H1 (cell line): ENCODE data around the gene AFF4. TPM values are rescaled to one million over a fixed set of nuclear protein-coding genes. Genes with fewer than 3 reads are reported as not detected.

Experiments used
- CTCF ChIA-PET: fragments of 300-600 bp; sonication (Branson Sonifier 250); formaldehyde crosslinking; loops from one replicate; lab custom pipeline; 2021; ENCODE audit not compliant: partially characterized antibody; lab: Charles Lee
- POLR2A ChIA-PET: fragments of 300-600 bp; sonication (Branson Sonifier 250); formaldehyde crosslinking; loops from one replicate; lab custom pipeline; 2021; ENCODE audit warnings: inconsistent platforms; ENCODE audit not compliant: partially characterized antibody; lab: Charles Lee
- DNase-seq, 2 experiments: peaks; one replicate each; pipeline versions ENCODE4 v3.0.0 to v3.0.0-alpha.2; 2010 to 2022; ENCODE audit warnings: low spot score in 2 of 2, low read depth in 1 of 2, mixed read lengths in 1 of 2
- FAIRE-seq: peaks from 2 replicates; lab custom pipeline; 2011; peaks lifted over from hg19 to GRCh38; lab: Jason Lieb, UNC
- H2AFZ ChIP-seq: 2 replicates; pipeline ENCODE4 v1.8.1; 2012; ENCODE audit warnings: low read length, inconsistent platforms
- H2AK5ac ChIP-seq: 2 replicates; pipeline ENCODE4 v1.6.1; 2013; ENCODE audit warnings: low read depth, low read length
- H2BK120ac ChIP-seq: replicated peaks from 2 replicates; pipeline ENCODE3; 2013; ENCODE audit warnings: low read depth, low read length, inconsistent platforms
- H2BK12ac ChIP-seq: 2 replicates; pipeline ENCODE4 v1.6.1; 2013; ENCODE audit warnings: low read depth, low read length
- H2BK15ac ChIP-seq: 2 replicates; pipeline ENCODE4 v1.6.1; 2013; ENCODE audit warnings: low read length
- H2BK20ac ChIP-seq: 2 replicates; pipeline ENCODE4 v1.6.1; 2013; ENCODE audit warnings: low read length
- H2BK5ac ChIP-seq: 2 replicates; pipeline ENCODE4 v1.6.1; 2013; ENCODE audit warnings: low read depth, low read length
- H3K14ac ChIP-seq: 2 replicates; pipeline ENCODE4 v1.6.1; 2013; ENCODE audit warnings: inconsistent platforms; ENCODE audit not compliant: insufficient read length
- H3K18ac ChIP-seq: 2 replicates; pipeline ENCODE4 v1.6.1; 2013; ENCODE audit warnings: low read length; ENCODE audit errors: extremely low read depth
- H3K23ac ChIP-seq: 2 replicates; pipeline ENCODE4 v1.6.1; 2013; ENCODE audit warnings: inconsistent platforms; ENCODE audit not compliant: insufficient read length
- H3K23me2 ChIP-seq: 2 replicates; pipeline ENCODE4 v1.6.1; 2013; ENCODE audit warnings: low read depth, low read length
- H3K27ac ChIP-seq: 2 replicates; pipeline ENCODE4 v1.6.1; 2011; ENCODE audit warnings: low read depth, low read length, inconsistent platforms
- H3K27me3 ChIP-seq, 4 experiments: replicated peaks in 1 of 4; 1 replicate in 1 of 4; 2 replicates in 3 of 4; pipeline versions ENCODE4 v1.6.1 to v1.8.1; 2011 to 2013; ENCODE audit warnings: low read length in 3 of 4, mild to moderate bottlenecking in 3 of 4, inconsistent platforms in 2 of 4, mixed read lengths in 2 of 4, moderate library complexity in 1 of 4; ENCODE audit not compliant: control insufficient read depth in 3 of 4, insufficient read depth in 3 of 4; ENCODE audit errors: extremely low read depth in 1 of 4
- H3K36me3 ChIP-seq, 4 experiments: 2 replicates each; pipeline versions ENCODE4 v1.6.1 to v1.8.1; 2011 to 2013; ENCODE audit warnings: mild to moderate bottlenecking in 4 of 4, low read length in 3 of 4, moderate library complexity in 2 of 4, control low read depth in 1 of 4, inconsistent platforms in 1 of 4; ENCODE audit not compliant: insufficient read depth in 4 of 4, control insufficient read depth in 2 of 4
- H3K4ac ChIP-seq: replicated peaks from 2 replicates; pipeline ENCODE3; 2013; ENCODE audit warnings: low read length, low read depth, mixed read lengths, inconsistent platforms; ENCODE audit not compliant: insufficient read length
- H3K4me1 ChIP-seq, 4 experiments: replicated peaks in 1 of 4; 1 replicate in 1 of 4; 2 replicates in 3 of 4; pipeline versions ENCODE4 v1.6.1 to v1.8.1; 2011 to 2013; ENCODE audit warnings: low read length in 3 of 4, inconsistent platforms in 2 of 4, mixed read lengths in 1 of 4; ENCODE audit not compliant: insufficient read depth in 4 of 4, control insufficient read depth in 3 of 4
- H3K4me2 ChIP-seq, 2 experiments: 2 replicates each; pipeline versions ENCODE4 v1.6.1 to v1.8.1; 2011 to 2013; ENCODE audit warnings: low read depth in 2 of 2, low read length in 2 of 2, control low read depth in 1 of 2, inconsistent platforms in 1 of 2, mild to moderate bottlenecking in 1 of 2; ENCODE audit not compliant: insufficient read depth in 1 of 2
- H3K4me3 ChIP-seq, 4 experiments: fragments of 200-600, 300-600 bp in 1 of 4; sonication (generic), shearing (Covaris generic), sonication (Bioruptor Twin) in 1 of 4; 2 replicates each; pipeline versions ENCODE4 v1.5.1 to v1.8.1; 2011 to 2016; ENCODE audit warnings: low read length in 4 of 4, low read depth in 3 of 4, control low read depth in 2 of 4, inconsistent platforms in 2 of 4, mild to moderate bottlenecking in 2 of 4, mixed read lengths in 1 of 4, moderate library complexity in 1 of 4; ENCODE audit not compliant: insufficient read depth in 2 of 4; ENCODE audit errors: extremely low read depth in 1 of 4
- H3K56ac ChIP-seq: replicated peaks from 2 replicates; pipeline ENCODE3; 2013; ENCODE audit warnings: low read depth, mild to moderate bottlenecking, mixed read lengths, low read length, inconsistent platforms; ENCODE audit not compliant: insufficient read length
- H3K79me1 ChIP-seq: 2 replicates; pipeline ENCODE4 v1.6.1; 2013; ENCODE audit warnings: low read depth, low read length, control low read depth
- H3K79me2 ChIP-seq, 2 experiments: 2 replicates each; pipeline versions ENCODE4 v1.6.1 to v1.8.1; 2012 to 2013; ENCODE audit warnings: low read length in 2 of 2, mild to moderate bottlenecking in 2 of 2, inconsistent platforms in 1 of 2; ENCODE audit not compliant: insufficient read depth in 2 of 2, control insufficient read depth in 1 of 2
- H3K9ac ChIP-seq, 4 experiments: replicated peaks in 1 of 4; 1 replicate in 1 of 4; 2 replicates in 3 of 4; pipeline versions ENCODE4 v1.6.1 to v1.8.1; 2011 to 2013; ENCODE audit warnings: low read depth in 3 of 4, low read length in 3 of 4, control low read depth in 2 of 4, mild to moderate bottlenecking in 2 of 4, moderate library complexity in 2 of 4, inconsistent platforms in 1 of 4; ENCODE audit errors: extremely low read depth in 1 of 4
- H3K9me3 ChIP-seq, 2 experiments: 2 replicates each; pipeline versions ENCODE4 v1.6.1 to v1.8.1; 2012 to 2013; ENCODE audit warnings: mild to moderate bottlenecking in 2 of 2, moderate library complexity in 2 of 2, control low read depth in 1 of 2, inconsistent platforms in 1 of 2, low read depth in 1 of 2, low read length in 1 of 2, mixed read lengths in 1 of 2; ENCODE audit not compliant: insufficient read depth in 2 of 2
- H4K20me1 ChIP-seq, 2 experiments: replicated peaks in 1 of 2; 2 replicates each; pipeline versions ENCODE3 to v1.8.1; 2011 to 2013; ENCODE audit warnings: inconsistent platforms in 2 of 2, low read length in 2 of 2, mild to moderate bottlenecking in 1 of 2; ENCODE audit not compliant: insufficient read depth in 2 of 2, control insufficient read depth in 1 of 2
- H4K5ac ChIP-seq: 2 replicates; pipeline ENCODE4 v1.6.1; 2013; ENCODE audit warnings: low read length, low read depth, mixed read lengths, inconsistent platforms; ENCODE audit not compliant: insufficient read length
- H4K8ac ChIP-seq: 2 replicates; pipeline ENCODE4 v1.8.0; 2013; ENCODE audit warnings: mild to moderate bottlenecking, moderate library complexity, low read length, inconsistent platforms; ENCODE audit not compliant: insufficient read depth; ENCODE audit errors: extremely low read depth
- H4K91ac ChIP-seq: replicated peaks from 2 replicates; pipeline ENCODE3; 2013; ENCODE audit warnings: low read length, mixed read lengths, inconsistent platforms; ENCODE audit not compliant: insufficient read length
- ATF3 ChIP-seq: IDR thresholded peaks from 2 replicates; pipeline ENCODE4 v1.6.1; 2011; ENCODE audit warnings: low read depth, mild to moderate bottlenecking, low read length; ENCODE audit not compliant: insufficient read depth
- CBX8 ChIP-seq: fragments of 300-800, 300-1000 bp; sonication (generic); IDR thresholded peaks from 2 replicates; pipeline ENCODE4 v1.7.1; 2016; ENCODE audit warnings: low read depth, low read length, borderline replicate concordance
- CEBPB ChIP-seq: IDR thresholded peaks from 2 replicates; pipeline ENCODE4 v1.6.1; 2012; ENCODE audit warnings: low read depth, low read length
- CTCF ChIP-seq, 3 experiments: IDR thresholded peaks; 1 replicate in 2 of 3; 2 replicates in 1 of 3; pipeline versions ENCODE4 v1.5.1 to v1.6.1; 2011; ENCODE audit warnings: low read length in 3 of 3, mild to moderate bottlenecking in 3 of 3, inconsistent platforms in 2 of 3, low read depth in 1 of 3, moderate library complexity in 1 of 3; ENCODE audit not compliant: insufficient read depth in 1 of 3; ENCODE audit errors: control extremely low read depth in 1 of 3
- EP300 ChIP-seq, 2 experiments: IDR thresholded peaks; 1 replicate in 1 of 2; 2 replicates in 1 of 2; pipeline ENCODE4 v1.6.1; 2011 to 2012; ENCODE audit warnings: low read depth in 2 of 2, low read length in 2 of 2, mild to moderate bottlenecking in 2 of 2, borderline replicate concordance in 1 of 2, inconsistent platforms in 1 of 2, moderate library complexity in 1 of 2
- FOSL1 ChIP-seq: IDR thresholded peaks from 2 replicates; pipeline ENCODE4 v1.6.1; 2011; ENCODE audit warnings: mild to moderate bottlenecking, low read depth, low read length, moderate library complexity; ENCODE audit not compliant: insufficient read depth
- RAD21 ChIP-seq, 2 experiments: IDR thresholded peaks in 1 of 2; conservative IDR thresholded peaks in 1 of 2; 2 replicates each; pipeline ENCODE4 v1.6.1; 2011; ENCODE audit warnings: low read depth in 2 of 2, low read length in 2 of 2, improper control_type of control experiment in 1 of 2, inconsistent platforms in 1 of 2, mild to moderate bottlenecking in 1 of 2, moderate library complexity in 1 of 2
- RFX5 ChIP-seq: IDR thresholded peaks from 2 replicates; pipeline ENCODE4 v1.6.1; 2011; ENCODE audit warnings: low read depth, low read length, improper control_type of control experiment, borderline replicate concordance
- SP1 ChIP-seq: IDR thresholded peaks from 2 replicates; pipeline ENCODE4 v1.6.1; 2011; ENCODE audit warnings: low read depth, low read length
- SRF ChIP-seq: IDR thresholded peaks from 2 replicates; pipeline ENCODE4 v1.6.1; 2011; ENCODE audit warnings: mild to moderate bottlenecking, low read depth, low read length, moderate library complexity
- TEAD4 ChIP-seq: IDR thresholded peaks from 2 replicates; pipeline ENCODE4 v1.6.1; 2012; ENCODE audit warnings: low read depth, low read length, inconsistent platforms, mixed read lengths
- WGBS, 2 experiments: shearing (Covaris generic) in 1 of 2; methylation state at CpG; one replicate each; pipeline versions ENCODE4 v1.1.6 to v1.1.7; 2013 to 2015; ENCODE audit warnings: low lambda C conversion rate in 2 of 2, mixed read lengths in 2 of 2, inconsistent platforms in 1 of 2, low coverage in 1 of 2, missing lambda C conversion rate in 1 of 2; ENCODE audit not compliant: insufficient replicate concordance in 2 of 2, insufficient coverage in 1 of 2, insufficient read length in 1 of 2; ENCODE audit errors: extremely low coverage in 1 of 2, missing lambda C conversion rate in 1 of 2; 5-methylcytosine and 5-hydroxymethylcytosine counted together
- polyA plus RNA-seq, 7 experiments: library from polyadenylated mRNA; depleted of rRNA in 3 of 7; stranded (reverse) in 5 of 7; unstranded in 2 of 7; fragments of >200 nt in 5 of 7; fragments of 200-250 nt in 2 of 7; gene quantifications; 1 replicate in 5 of 7; 2 replicates in 1 of 7; 4 replicates in 1 of 7; pipeline versions ENCODE4 v1.2.1 to v1.2.3, GENCODE V29; 2011 to 2013; ENCODE audit warnings: missing spikeins in 2 of 7, mixed read lengths in 2 of 7
- total RNA-seq: library from RNA; stranded (reverse); fragmentation: NEBNext Ultra II Directional; extraction: Animal tissue kit (Norgen Biotek cat#: 25700); gene quantifications from 2 replicates; pipeline ENCODE4 v1.2.1, GENCODE V29; 2021

AFF4 gene
- total and polyA plus RNA-seq, 2 of the 8 experiments (the other 6 are each of a cell fraction or from before 2014, with no cell fraction given): 12.0 to 61.4 TPM

GRCh38 chr5:132840896-132841295 is 122.5 kb downstream of the AFF4 start:
- no peaks in the 10 kb centered on the region for H3K79me1 ChIP-seq
- H3K4me2 ChIP-seq: no peak overlapping the region
- no peak overlapping the region for H2BK120ac ChIP-seq
- ChIA-PET POLR2A (no interaction called here), CTCF (interaction anchor here (2.8 to 25.6 kb wide), 2 partner anchors 11 to 21 kb away, joined by 10 to 465 read pairs; partner anchors contain the start of genes GDF9, LEAP2, SHROOM1 and UQCRQ)
- no peak overlapping the region for H3K27ac ChIP-seq
- no peak overlapping the region for H3K4ac ChIP-seq
- no peak overlapping the region for H2AK5ac ChIP-seq
- H2BK15ac ChIP-seq: no peak overlapping the region
- 100% methylated on average over 1 of the region's 1 CpG; no CpG with 5 or more reads in 1 of the 2 experiments for WGBS, 2 experiments
- no peak overlapping the region for H3K23ac ChIP-seq
- H3K79me2 ChIP-seq: no peaks in the 10 kb centered on the region
- no peak overlapping the region for H3K9ac ChIP-seq
- no peak overlapping the region for H3K4me3 ChIP-seq
- no peak overlapping the region for H2AFZ ChIP-seq
- H4K5ac ChIP-seq: no peak overlapping the region
- H4K20me1 ChIP-seq: no peaks in the 10 kb centered on the region
- no peak overlapping the region for H2BK12ac ChIP-seq
- no peaks in the 10 kb centered on the region for H3K36me3 ChIP-seq
- H3K18ac ChIP-seq: no peak overlapping the region
- FAIRE-seq (no peak), DNase-seq (no peak)
- no peaks in the 10 kb centered on the region for H3K23me2 ChIP-seq
- no peaks in the 10 kb centered on the region for H3K9me3 ChIP-seq
- H3K56ac ChIP-seq: no peak overlapping the region
- H4K91ac ChIP-seq: no peak overlapping the region
- H4K8ac ChIP-seq: no peak overlapping the region
- H3K27me3 ChIP-seq: no peaks in the 10 kb centered on the region
- no peak overlapping the region for H2BK5ac ChIP-seq
- H3K4me1 ChIP-seq: no peaks in the 10 kb centered on the region
- no peak overlapping the region for H3K14ac ChIP-seq
- H2BK20ac ChIP-seq: no peak overlapping the region
- TF ChIP-seq EP300 (IDR thresholded peaks at IDR 0.05; ENCODE audit: borderline replicate concordance in 1 of 2, low read depth in 2 of 2, low read length in 2 of 2) (no peak), CEBPB (no peak), RFX5 (no peak), ATF3 (no peak), RAD21 (IDR thresholded peaks at IDR 0.05 in 1 of 2, conservative IDR thresholded peaks at IDR 0.05 in 1 of 2; ENCODE audit: low read depth in 2 of 2, low read length in 2 of 2) (no peak), CBX8 (no peak), FOSL1 (no peak), SP1 (no peak), SRF (no peak), TEAD4 (no peak), CTCF (IDR thresholded peaks at IDR 0.05; ENCODE audit: control extremely low read depth in 1 of 3, insufficient read depth in 1 of 3, low read depth in 1 of 3, low read length in 3 of 3) (no peak)
